ENCODE data around the gene C1orf198.

Gene C1orf198

GRCh38 chr1:230791986-230792564, 76.2 kb downstream of the C1orf198 start:
- no peak overlapping the region for H3K27ac ChIP-seq
- no peak for TF ChIP-seq CTCF (conservative IDR thresholded peaks at IDR 0.05)

GRCh38 chr1:230790026-230790425, 78.3 kb downstream of the C1orf198 start:
- no peak for TF ChIP-seq CTCF (conservative IDR thresholded peaks at IDR 0.05)
- no peak overlapping the region for H3K27ac ChIP-seq

GRCh38 chr1:230788561-230789275, 79.6 kb downstream of the C1orf198 start:
- no peak overlapping the region for H3K27ac ChIP-seq
- TF ChIP-seq CTCF (conservative IDR thresholded peaks at IDR 0.05) = no peak

GRCh38 chr1:230787471-230787870, 80.8 kb downstream of the C1orf198 start:
- no peak overlapping the region for H3K27ac ChIP-seq
- TF ChIP-seq CTCF (conservative IDR thresholded peaks at IDR 0.05) = no peak
